ENCODE results near the gene ZNF341.
A peak's percentile ranks its signal among the peaks of the same experiment; 100 is the strongest.

Gene ZNF341

DNA sequence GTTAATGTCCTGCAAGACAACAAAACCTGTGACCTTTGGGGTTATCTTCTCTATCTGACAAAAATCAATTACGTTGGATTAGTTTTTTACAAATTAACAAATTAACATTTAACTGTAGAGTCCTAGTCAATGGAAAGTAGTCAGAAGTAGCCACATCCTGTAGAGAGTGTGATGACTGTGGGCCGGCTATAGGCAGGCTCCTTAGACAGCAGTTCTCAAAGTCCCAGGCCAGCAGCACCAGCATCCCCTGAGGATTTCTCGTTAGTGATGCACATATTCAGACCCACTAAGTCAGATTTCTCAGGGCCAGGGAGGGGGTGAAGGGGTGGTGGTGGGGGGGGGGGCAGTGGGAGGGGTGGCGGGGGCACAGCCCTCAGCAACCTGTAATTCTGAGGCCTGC is 37.2 kb downstream of the ZNF341 start:
- H3K4ac ChIP-seq (ENCODE audit: low read length), result no peak overlapping the region
- no peak overlapping the region for H2AFZ ChIP-seq (ENCODE audit: low read length)
- no peaks in the 10 kb centered on the region for H3K9me3 ChIP-seq (replicated peaks in 1 of 2; ENCODE audit: control insufficient read depth in 2 of 2, insufficient read depth in 1 of 2, low read depth in 1 of 2, low read length in 2 of 2)
- H2AK5ac ChIP-seq (ENCODE audit: low read depth, low read length), result no peak overlapping the region
- H3K36me3 ChIP-seq (replicated peaks in 1 of 2; ENCODE audit: control insufficient read depth in 2 of 2, insufficient read depth in 2 of 2, low read length in 2 of 2), result no peaks in the 10 kb centered on the region
- H3K27ac ChIP-seq (replicated peaks; ENCODE audit: low read length), result no peak overlapping the region
- H2BK5ac ChIP-seq (ENCODE audit: low read length), result no peak overlapping the region
- H3K4me2 ChIP-seq (ENCODE audit: insufficient read depth, low read length, poor library complexity, severe bottlenecking), result no peak overlapping the region
- no peak overlapping the region for H4K8ac ChIP-seq (ENCODE audit: low read depth, low read length)
- no peak overlapping the region for H3K9ac ChIP-seq (ENCODE audit: low read depth, low read length, poor library complexity)
- no peak for DNase-seq (ENCODE audit: low spot score)
- no peak overlapping the region for H4K91ac ChIP-seq (ENCODE audit: low read depth, low read length, poor library complexity)
- H2BK12ac ChIP-seq (ENCODE audit: low read length), result no peak overlapping the region
- H2BK15ac ChIP-seq (ENCODE audit: low read length), result no peak overlapping the region
- no peak overlapping the region for H3K4me3 ChIP-seq (ENCODE audit: low read length in 2 of 2)
- no CpG with 5 or more reads among the region's 4 CpGs for WGBS, 2 donors (ENCODE audit: extremely low coverage in 2 of 2, insufficient read length in 2 of 2, insufficient replicate concordance in 1 of 2)
- no peak overlapping the region for H2BK120ac ChIP-seq (ENCODE audit: low read depth, low read length)
- H3K4me1 ChIP-seq (ENCODE audit: control insufficient read depth in 2 of 2, insufficient read depth in 1 of 2, low read depth in 1 of 2, low read length in 2 of 2), result no peaks in the 10 kb centered on the region
- no peak overlapping the region for H3K14ac ChIP-seq (ENCODE audit: low read length)
- H3K27me3 ChIP-seq (ENCODE audit: control insufficient read depth in 3 of 3, insufficient read depth in 3 of 3, low read depth in 1 of 3, low read length in 3 of 3), result no peaks in the 10 kb centered on the region
- no peak overlapping the region for H3K18ac ChIP-seq (ENCODE audit: low read length)
- no peak overlapping the region for H3K23ac ChIP-seq (ENCODE audit: low read depth, low read length, poor library complexity)
- no peaks in the 10 kb centered on the region for H3K79me1 ChIP-seq (ENCODE audit: low read depth, low read length)

DNA sequence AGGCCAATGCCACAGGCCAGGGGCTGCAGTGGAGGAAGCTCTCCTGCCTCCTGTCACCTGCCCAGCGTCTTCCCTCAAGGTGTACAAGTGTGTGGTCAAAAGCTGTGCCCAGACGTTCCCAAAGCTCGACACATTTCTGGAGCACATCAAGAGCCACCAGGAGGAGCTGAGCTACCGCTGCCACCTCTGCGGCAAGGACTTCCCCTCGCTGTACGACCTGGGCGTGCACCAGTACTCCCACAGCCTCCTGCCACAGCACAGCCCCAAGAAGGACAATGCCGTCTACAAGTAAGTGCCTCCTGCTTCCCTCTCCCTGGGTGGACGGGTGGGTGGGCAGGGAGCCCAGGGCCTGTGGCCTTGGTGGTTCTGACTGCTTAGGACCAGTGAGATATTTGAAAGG is 38.2 kb downstream of the ZNF341 start:
- H3K9me3 ChIP-seq (replicated peaks in 1 of 2; ENCODE audit: control insufficient read depth in 2 of 2, insufficient read depth in 1 of 2, low read depth in 1 of 2, low read length in 2 of 2), result no peaks in the 10 kb centered on the region
- H2BK5ac ChIP-seq (ENCODE audit: low read length), result no peak overlapping the region
- H3K18ac ChIP-seq (ENCODE audit: low read length), result no peak overlapping the region
- no peak overlapping the region for H4K91ac ChIP-seq (ENCODE audit: low read depth, low read length, poor library complexity)
- H3K4me3 ChIP-seq (ENCODE audit: low read length in 2 of 2), result no peak overlapping the region
- DNase-seq (ENCODE audit: low spot score), result no peak
- H3K79me1 ChIP-seq (ENCODE audit: low read depth, low read length), result no peaks in the 10 kb centered on the region
- peak overlapping the region; percentile 56 for H3K14ac ChIP-seq (ENCODE audit: low read length)
- no peak overlapping the region for H2AFZ ChIP-seq (ENCODE audit: low read length)
- peak overlapping the region; percentile 37 for H2AK5ac ChIP-seq (ENCODE audit: low read depth, low read length)
- no peak overlapping the region for H3K23ac ChIP-seq (ENCODE audit: low read depth, low read length, poor library complexity)
- no peak overlapping the region for H3K27ac ChIP-seq (replicated peaks; ENCODE audit: low read length)
- no CpG with 5 or more reads among the region's 10 CpGs for WGBS, 2 donors (ENCODE audit: extremely low coverage in 2 of 2, insufficient read length in 2 of 2, insufficient replicate concordance in 1 of 2)
- H3K27me3 ChIP-seq (ENCODE audit: control insufficient read depth in 3 of 3, insufficient read depth in 3 of 3, low read depth in 1 of 3, low read length in 3 of 3), result no peaks in the 10 kb centered on the region
- no peak overlapping the region for H2BK12ac ChIP-seq (ENCODE audit: low read length)
- no peak overlapping the region for H2BK15ac ChIP-seq (ENCODE audit: low read length)
- H3K4me2 ChIP-seq (ENCODE audit: insufficient read depth, low read length, poor library complexity, severe bottlenecking), result no peak overlapping the region
- no peaks in the 10 kb centered on the region for H3K36me3 ChIP-seq (replicated peaks in 1 of 2; ENCODE audit: control insufficient read depth in 2 of 2, insufficient read depth in 2 of 2, low read length in 2 of 2)
- no peak overlapping the region for H3K9ac ChIP-seq (ENCODE audit: low read depth, low read length, poor library complexity)
- no peak overlapping the region for H3K4ac ChIP-seq (ENCODE audit: low read length)
- no peak overlapping the region for H4K8ac ChIP-seq (ENCODE audit: low read depth, low read length)
- H3K4me1 ChIP-seq (ENCODE audit: control insufficient read depth in 2 of 2, insufficient read depth in 1 of 2, low read depth in 1 of 2, low read length in 2 of 2), result no peaks in the 10 kb centered on the region
- no peak overlapping the region for H2BK120ac ChIP-seq (ENCODE audit: low read depth, low read length)

DNA sequence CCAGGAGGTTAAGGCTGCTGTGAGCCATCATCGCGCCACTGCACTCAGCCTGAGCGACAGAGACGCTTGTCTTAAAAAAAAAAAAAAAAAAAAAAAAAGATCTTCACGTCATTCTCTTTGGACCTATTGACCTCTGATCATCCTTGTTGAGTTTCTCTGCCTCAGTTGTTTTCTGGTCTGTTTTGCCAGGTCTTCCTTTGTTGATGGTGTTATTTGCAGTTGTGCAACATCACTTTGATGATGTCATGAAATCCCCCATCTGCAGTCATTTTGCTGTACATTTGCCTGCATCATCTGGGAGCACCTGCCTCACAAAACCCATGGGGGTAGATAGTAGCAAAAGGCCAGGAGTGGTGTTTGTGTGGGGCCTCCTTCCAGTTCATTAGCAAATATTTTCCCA is 40.1 kb downstream of the ZNF341 start:
- Histone ChIP-seq H3K18ac (ENCODE audit: low read length) (no peak overlapping the region), H3K36me3 (replicated peaks in 1 of 2; ENCODE audit: control insufficient read depth in 2 of 2, insufficient read depth in 2 of 2, low read length in 2 of 2) (no peaks in the 10 kb centered on the region), H3K9ac (ENCODE audit: low read depth, low read length, poor library complexity) (no peak overlapping the region), H3K27me3 (ENCODE audit: control insufficient read depth in 3 of 3, insufficient read depth in 3 of 3, low read depth in 1 of 3, low read length in 3 of 3) (no peaks in the 10 kb centered on the region), H3K79me1 (ENCODE audit: low read depth, low read length) (no peaks in the 10 kb centered on the region), H3K4me3 (ENCODE audit: low read length in 2 of 2) (no peak overlapping the region), H2BK5ac (ENCODE audit: low read length) (no peak overlapping the region), H4K8ac (ENCODE audit: low read depth, low read length) (no peak overlapping the region), H3K4ac (ENCODE audit: low read length) (no peak overlapping the region), H3K27ac (replicated peaks; ENCODE audit: low read length) (no peak overlapping the region), H2BK15ac (ENCODE audit: low read length) (no peak overlapping the region), H2BK120ac (ENCODE audit: low read depth, low read length) (no peak overlapping the region), H3K9me3 (replicated peaks in 1 of 2; ENCODE audit: control insufficient read depth in 2 of 2, insufficient read depth in 1 of 2, low read depth in 1 of 2, low read length in 2 of 2) (no peaks in the 10 kb centered on the region), H3K14ac (ENCODE audit: low read length) (no peak overlapping the region), H2AFZ (ENCODE audit: low read length) (no peak overlapping the region), H2AK5ac (ENCODE audit: low read depth, low read length) (no peak overlapping the region), H3K4me1 (ENCODE audit: control insufficient read depth in 2 of 2, insufficient read depth in 1 of 2, low read depth in 1 of 2, low read length in 2 of 2) (no peaks in the 10 kb centered on the region), H2BK12ac (ENCODE audit: low read length) (no peak overlapping the region), H3K23ac (ENCODE audit: low read depth, low read length, poor library complexity) (no peak overlapping the region), H3K4me2 (ENCODE audit: insufficient read depth, low read length, poor library complexity, severe bottlenecking) (no peak overlapping the region), H4K91ac (ENCODE audit: low read depth, low read length, poor library complexity) (no peak overlapping the region)
- DNase-seq (ENCODE audit: low spot score), result no peak
- WGBS, 2 donors (ENCODE audit: extremely low coverage in 2 of 2, insufficient read length in 2 of 2, insufficient replicate concordance in 1 of 2), result no CpG with 5 or more reads among the region's 5 CpGs

DNA sequence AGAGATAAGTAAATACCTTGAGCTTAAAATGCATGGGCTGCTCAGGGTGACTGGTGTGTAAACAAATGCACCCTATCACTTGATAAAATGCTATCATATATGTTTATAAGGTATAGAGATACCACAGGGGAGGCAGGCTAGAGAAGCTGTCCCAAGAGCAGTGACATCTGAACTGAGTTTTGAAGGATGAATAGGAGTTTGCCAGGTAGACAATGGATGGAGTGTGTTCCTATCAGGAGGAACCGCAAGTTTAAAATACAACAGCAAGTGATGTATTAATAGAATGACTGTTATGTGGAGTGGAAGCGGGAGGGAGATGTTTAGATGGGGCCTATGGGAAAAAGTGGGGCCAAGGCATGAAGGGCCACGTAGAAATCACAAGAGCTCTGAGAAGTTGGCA is 40.6 kb downstream of the ZNF341 start:
- no peaks in the 10 kb centered on the region for H3K36me3 ChIP-seq (replicated peaks in 1 of 2; ENCODE audit: control insufficient read depth in 2 of 2, insufficient read depth in 2 of 2, low read length in 2 of 2)
- no peak overlapping the region for H4K91ac ChIP-seq (ENCODE audit: low read depth, low read length, poor library complexity)
- H3K4me1 ChIP-seq (ENCODE audit: control insufficient read depth in 2 of 2, insufficient read depth in 1 of 2, low read depth in 1 of 2, low read length in 2 of 2), result no peaks in the 10 kb centered on the region
- H3K27ac ChIP-seq (replicated peaks; ENCODE audit: low read length), result no peak overlapping the region
- H2BK120ac ChIP-seq (ENCODE audit: low read depth, low read length), result no peak overlapping the region
- H3K9me3 ChIP-seq (replicated peaks in 1 of 2; ENCODE audit: control insufficient read depth in 2 of 2, insufficient read depth in 1 of 2, low read depth in 1 of 2, low read length in 2 of 2), result no peaks in the 10 kb centered on the region
- H2BK12ac ChIP-seq (ENCODE audit: low read length), result no peak overlapping the region
- WGBS, 2 donors (ENCODE audit: extremely low coverage in 2 of 2, insufficient read length in 2 of 2, insufficient replicate concordance in 1 of 2), result 100% methylated on average over 1 of the region's 3 CpGs; no CpG with 5 or more reads in 1 of the 2 donors
- H3K27me3 ChIP-seq (ENCODE audit: control insufficient read depth in 3 of 3, insufficient read depth in 3 of 3, low read depth in 1 of 3, low read length in 3 of 3), result no peaks in the 10 kb centered on the region
- no peak overlapping the region for H4K8ac ChIP-seq (ENCODE audit: low read depth, low read length)
- H3K4me3 ChIP-seq (ENCODE audit: low read length in 2 of 2), result no peak overlapping the region
- H2BK5ac ChIP-seq (ENCODE audit: low read length), result no peak overlapping the region
- DNase-seq (ENCODE audit: low spot score), result no peak
- no peak overlapping the region for H3K4ac ChIP-seq (ENCODE audit: low read length)
- no peak overlapping the region for H3K23ac ChIP-seq (ENCODE audit: low read depth, low read length, poor library complexity)
- no peak overlapping the region for H2AK5ac ChIP-seq (ENCODE audit: low read depth, low read length)
- no peak overlapping the region for H2BK15ac ChIP-seq (ENCODE audit: low read length)
- H3K9ac ChIP-seq (ENCODE audit: low read depth, low read length, poor library complexity), result no peak overlapping the region
- no peak overlapping the region for H3K18ac ChIP-seq (ENCODE audit: low read length)
- H3K4me2 ChIP-seq (ENCODE audit: insufficient read depth, low read length, poor library complexity, severe bottlenecking), result no peak overlapping the region
- no peak overlapping the region for H2AFZ ChIP-seq (ENCODE audit: low read length)
- H3K79me1 ChIP-seq (ENCODE audit: low read depth, low read length), result no peaks in the 10 kb centered on the region
- H3K14ac ChIP-seq (ENCODE audit: low read length), result no peak overlapping the region
